Small intestine (tissue), 16 donors: ENCODE measurements around the gene UTP18. TPM values are rescaled to one million over a fixed set of nuclear protein-coding genes. Genes with fewer than 3 reads are reported as not detected.
"Not testable (repeated sequence)": the region's sequence is repeated elsewhere in the genome, so short reads cannot be mapped to it uniquely, and the experiment has no call there.

ENCODE experiments used
- DNase-seq, 2 donors: peaks; one replicate each; pipeline versions ENCODE4 v3.0.0 to v3.0.0-alpha.2; 2013
- FAIRE-seq: peaks from 2 replicates; lab custom pipeline; 2012; peaks lifted over from hg19 to GRCh38; lab: Jason Lieb, UNC
- H3K27ac ChIP-seq, 3 donors: one replicate each; pipeline ENCODE4 v1.5.1; 2013; ENCODE audit warnings: low read length in 2 of 3, mild to moderate bottlenecking in 2 of 3, control low read depth in 1 of 3, inconsistent platforms in 1 of 3, low read depth in 1 of 3, moderate library complexity in 1 of 3
- H3K27me3 ChIP-seq, 3 donors: one replicate each; pipeline ENCODE4 v1.6.1; 2013; ENCODE audit warnings: low read length in 3 of 3, inconsistent platforms in 1 of 3; ENCODE audit not compliant: control insufficient read depth in 3 of 3, insufficient read depth in 3 of 3
- H3K36me3 ChIP-seq, 3 donors: one replicate each; pipeline ENCODE4 v1.6.1; 2013; ENCODE audit warnings: low read length in 3 of 3, inconsistent platforms in 1 of 3, low read depth in 1 of 3, mild to moderate bottlenecking in 1 of 3, moderate library complexity in 1 of 3; ENCODE audit not compliant: control insufficient read depth in 3 of 3, insufficient read depth in 2 of 3
- H3K4me1 ChIP-seq, 3 donors: one replicate each; pipeline ENCODE4 v1.6.1; 2013; ENCODE audit warnings: low read length in 2 of 3, inconsistent platforms in 1 of 3, low read depth in 1 of 3, mild to moderate bottlenecking in 1 of 3, moderate library complexity in 1 of 3; ENCODE audit not compliant: control insufficient read depth in 3 of 3, insufficient read depth in 2 of 3
- H3K4me3 ChIP-seq, 3 donors: one replicate each; pipeline ENCODE4 v1.5.1; 2013; ENCODE audit warnings: low read length in 3 of 3, control low read depth in 1 of 3, inconsistent platforms in 1 of 3, low read depth in 1 of 3, mild to moderate bottlenecking in 1 of 3, moderate library complexity in 1 of 3
- H3K9me3 ChIP-seq, 2 donors: one replicate each; pipeline ENCODE4 v1.6.1; 2013; ENCODE audit warnings: low read depth in 1 of 2, low read length in 1 of 2; ENCODE audit not compliant: control insufficient read depth in 2 of 2, insufficient read depth in 1 of 2
- WGBS, 3 donors: extraction: QIAGEN DNeasy Blood & Tissue Kit; methylation state at CpG; one replicate each; pipeline ENCODE4 v1.1.7; 2013; 5-methylcytosine and 5-hydroxymethylcytosine counted together
- long read RNA-seq, 10 donors: transcript quantifications; one replicate each; lab custom pipeline, GENCODE V29; 2026
- polyA plus RNA-seq, 4 donors: library from polyadenylated mRNA; stranded (reverse) in 3 of 4; unstranded in 1 of 4; fragments of 200-250 nt in 3 of 4; fragments of 120-200 nt in 1 of 4; gene quantifications; one replicate each; pipeline versions ENCODE4 v1.2.1 to v1.2.3, GENCODE V29; 2013
- donor health status: healthy with polysubstance abuse.
- donor health status: control.
- donor health status: control.
- donor health status: Bipolar disorder and iron deficiency.
- donor health status: healthy.

UTP18 gene
- 10 to 100 TPM; 11.4 to 37.4 (median 27.9) TPM for polyA plus RNA-seq
- long read RNA-seq, donor 1, result 0 reads
- long read RNA-seq, donor 2, transcript UTP18-201 (14 exons, 1,894 nt), result major isoform, 6 of 6 reads
- long read RNA-seq, donor 2, partial matches to known transcripts, result 0 of 6 reads
- long read RNA-seq, donor 2, other reads (novel, unspliced or antisense), result 0 of 6 reads
- long read RNA-seq, donor 3, transcript UTP18-201 (14 exons, 1,894 nt), result major isoform, 8 of 8 reads
- long read RNA-seq, donor 3, partial matches to known transcripts, result 0 of 8 reads
- long read RNA-seq, donor 3, other reads (novel, unspliced or antisense), result 0 of 8 reads
- long read RNA-seq, donor 4, result 0 reads
- long read RNA-seq, donor 5, partial matches to known transcripts, result 0 of 1 reads
- long read RNA-seq, donor 5, other reads (novel, unspliced or antisense), result 0 of 1 reads
- long read RNA-seq, donor 6, transcript UTP18-201 (14 exons, 1,894 nt), result major isoform, 6 of 6 reads
- long read RNA-seq, donor 6, partial matches to known transcripts, result 0 of 6 reads
- long read RNA-seq, donor 6, other reads (novel, unspliced or antisense), result 0 of 6 reads
- long read RNA-seq, donor 7, transcript UTP18-201 (14 exons, 1,894 nt), result major isoform, 11 of 12 reads
- long read RNA-seq, donor 7, partial matches to known transcripts, result 0 of 12 reads
- long read RNA-seq, donor 7, other reads (novel, unspliced or antisense), result 0 of 12 reads
- long read RNA-seq, donor 8, result 0 reads
- long read RNA-seq, donor 9, partial matches to known transcripts, result 0 of 1 reads
- long read RNA-seq, donor 9, other reads (novel, unspliced or antisense), result 0 of 1 reads
- long read RNA-seq, donor 10, transcript UTP18-201 (14 exons, 1,894 nt), result major isoform, 9 of 10 reads
- long read RNA-seq, donor 10, partial matches to known transcripts, result 0 of 10 reads
- long read RNA-seq, donor 10, other reads (novel, unspliced or antisense), result 0 of 10 reads

GRCh38 chr17:51260237-51261023 is at the start of gene UTP18:
Gene UTP18, plus strand, starts transcription at chr17:51260546. Its CDS starts 39 bp downstream, at chr17:51260585.
- WGBS, 3 donors, result 0 to 1% (median 1%) methylated on average over 55 to 93 of the region's 93 CpGs
- Histone ChIP-seq H3K4me3 (peak within 1 kb of the TSS; percentile 75 to 93 (median 79)), H3K9me3 (no peaks in the 10 kb centered on the region), H3K36me3 (peaks cover 0 to 14% (median 0%) of the 10 kb centered on the region in 3 donors), H3K27ac (peak within 1 kb of the TSS; percentile 93 to 99 (median 97)), H3K27me3 (no peaks in the 10 kb centered on the region), H3K4me1 (peaks cover 8 to 22% (median 8%) of the 10 kb centered on the region in 3 donors)
- peak; percentile 98 for DNase-seq
- no peak for FAIRE-seq

- peaks cover 6 to 46% (median 11%) of the 10 kb centered on the region in 3 donors for H3K36me3 ChIP-seq
- no peaks in the 10 kb centered on the region for H3K4me1 ChIP-seq
- 93 to 100% (median 95%) methylated on average over 1 of the region's 1 CpG for WGBS, 3 donors
- FAIRE-seq, result no peak
- H3K27me3 ChIP-seq, result no peaks in the 10 kb centered on the region
- no peak overlapping the region for H3K4me3 ChIP-seq
- no peaks in the 10 kb centered on the region for H3K9me3 ChIP-seq
- H3K27ac ChIP-seq, result no peak overlapping the region
- no peak for DNase-seq
Measured at GRCh38 chr17:51214920-51215319, 45.4 kb upstream of the UTP18 start.

- Histone ChIP-seq H3K27ac (no peak overlapping the region), H3K27me3 (no peaks in the 10 kb centered on the region), H3K9me3 (no peaks in the 10 kb centered on the region), H3K4me3 (no peak overlapping the region), H3K4me1 (no peaks in the 10 kb centered on the region), H3K36me3 (peaks cover 6 to 35% (median 8%) of the 10 kb centered on the region in 3 donors)
- no peak for DNase-seq
- WGBS, 3 donors, result 90 to 96% (median 94%) methylated on average over 1 of the region's 1 CpG
- FAIRE-seq, result no peak
Measured at GRCh38 chr17:51217946-51218345, 42.4 kb upstream of the UTP18 start.

- Histone ChIP-seq H3K4me3 (no peak overlapping the region), H3K36me3 (peaks cover 3 to 31% (median 6%) of the 10 kb centered on the region in 3 donors), H3K9me3 (no peaks in the 10 kb centered on the region), H3K4me1 (peaks cover 0 to 4% (median 0%) of the 10 kb centered on the region in 3 donors), H3K27me3 (no peaks in the 10 kb centered on the region), H3K27ac (no peak overlapping the region)
- DNase-seq (no peak), FAIRE-seq (no peak)
- WGBS, 3 donors, result 83 to 86% (median 84%) methylated on average over 4 of the region's 4 CpGs
Measured at GRCh38 chr17:51221322-51221721, 39.0 kb upstream of the UTP18 start.

GRCh38 chr17:51224402-51225262 is 35.7 kb upstream of the UTP18 start:
- H3K27ac ChIP-seq, result no peak overlapping the region
- DNase-seq, result peak in 1 of 2 donors; percentile 37
- WGBS, 3 donors, result 16 to 36% (median 29%) methylated on average over 10 of the region's 10 CpGs
- H3K4me3 ChIP-seq, result no peak overlapping the region
- peaks cover 0 to 21% (median 0%) of the 10 kb centered on the region in 3 donors for H3K36me3 ChIP-seq
- FAIRE-seq, result no peak
- no peaks in the 10 kb centered on the region for H3K9me3 ChIP-seq
- H3K27me3 ChIP-seq, result no peaks in the 10 kb centered on the region
- peaks cover 0 to 4% (median 0%) of the 10 kb centered on the region in 3 donors for H3K4me1 ChIP-seq

- H3K4me1 ChIP-seq, H3K27me3 ChIP-seq, H3K27ac ChIP-seq, H3K4me3 ChIP-seq, DNase-seq, H3K9me3 ChIP-seq, FAIRE-seq: not testable (repeated sequence)
- H3K36me3 ChIP-seq, result peaks cover 0 to 22% (median 0%) of the 10 kb centered on the region in 3 donors
- WGBS, 3 donors, result 49 to 81% (median 77%) methylated on average over 7 of the region's 7 CpGs
Measured at GRCh38 chr17:51225523-51225922, 34.8 kb upstream of the UTP18 start.

- Histone ChIP-seq H3K9me3 (no peaks in the 10 kb centered on the region), H3K4me3 (no peak overlapping the region), H3K4me1 (peaks cover 0 to 4% (median 4%) of the 10 kb centered on the region in 3 donors), H3K27me3 (no peaks in the 10 kb centered on the region), H3K36me3 (peaks cover 0 to 12% (median 0%) of the 10 kb centered on the region in 3 donors), H3K27ac (no peak overlapping the region)
- DNase-seq, result no peak
- 78 to 83% (median 83%) methylated on average over 4 of the region's 4 CpGs for WGBS, 3 donors
- FAIRE-seq, result no peak
Measured at GRCh38 chr17:51228161-51228560, 32.2 kb upstream of the UTP18 start.
